Upper lobe of right lung (tissue), 1 donor: ENCODE results near the gene RPL7A. TPM values are rescaled to one million over a fixed set of nuclear protein-coding genes. Genes with fewer than 3 reads are reported as not detected.
"Not testable (repeated sequence)": the region's sequence is repeated elsewhere in the genome, so short reads cannot be mapped to it uniquely, and the experiment has no call there.

Experiments used
- ATAC-seq: fragments of 200-7000 bp; cut with Tn5 transposase; one replicate; pipeline ENCODE4 v1.9.1; 2020; ENCODE audit warnings: mild to moderate bottlenecking, moderate library complexity
- DNase-seq: peaks from one replicate; pipeline ENCODE4 v3.0.0-alpha.2; 2020
- H3K27ac ChIP-seq: fragments of 200-600 bp; one replicate; pipeline ENCODE4 v1.8.0; 2022
- H3K27me3 ChIP-seq: fragments of 200-600 bp; one replicate; pipeline ENCODE4 v1.8.0; 2022; ENCODE audit warnings: mild to moderate bottlenecking
- H3K36me3 ChIP-seq: fragments of 200-600 bp; one replicate; pipeline ENCODE4 v1.8.0; 2022
- H3K4me1 ChIP-seq: fragments of 200-600 bp; one replicate; pipeline ENCODE4 v1.8.0; 2022
- H3K4me3 ChIP-seq: fragments of 200-600 bp; one replicate; pipeline ENCODE4 v1.8.0; 2022; ENCODE audit warnings: mild to moderate bottlenecking
- H3K9me3 ChIP-seq: fragments of 200-600 bp; one replicate; pipeline ENCODE4 v1.8.0; 2022
- CTCF ChIP-seq: fragments of 200-600 bp; IDR thresholded peaks from one replicate; pipeline ENCODE4 v1.8.0; 2022; ENCODE audit warnings: antibody characterized with exemption
- intact Hi-C: fragments of 100-400 bp; cut with DNase I; formaldehyde crosslinking; loops from one replicate; pipeline ENCODE4 v1.11.0; 2022
- long read RNA-seq: library from polyadenylated mRNA; unstranded; transcript quantifications from one replicate; pipeline ENCODE4 v2.0.0, GENCODE V29; 2021
- total RNA-seq: library from RNA; stranded (reverse); fragmentation: NEBNext Ultra II Directional; extraction: Animal tissue kit (Norgen Biotek cat#: 25700); gene quantifications from one replicate; pipeline ENCODE4 v1.2.1, GENCODE V29; 2021
- donor health status: DM: no; HTN: yes; CAD: no; lungs with severe emphysema.

Gene RPL7A
- 1,380 TPM for total RNA-seq
- long read RNA-seq, transcript RPL7A-202 (8 exons, 891 nt), result major isoform, 191 of 248 reads
- long read RNA-seq, partial matches to known transcripts, result 53 of 248 reads
- long read RNA-seq, other reads (novel, unspliced or antisense), result 4 of 248 reads

- ATAC-seq, result peak; percentile 91
- peaks cover 24% of the 10 kb centered on the region for H3K4me1 ChIP-seq
These were observed at the start of gene RPL7A, which contains the start of gene MED22 for GRCh38 chr9:133347985-133348717. RPL7A (plus strand) TSS chr9:133348218; CDS start chr9:133348244, 26 bp downstream. MED22 (minus strand) TSS chr9:133348131; CDS start chr9:133346662, 1,469 bp downstream.

GRCh38 chr9:133299996-133300395 lies 48.0 kb upstream of the RPL7A start:
- DNase-seq, H3K4me3 ChIP-seq, intact Hi-C loops, H3K4me1 ChIP-seq, H3K27ac ChIP-seq, H3K36me3 ChIP-seq, H3K27me3 ChIP-seq, H3K9me3 ChIP-seq, ATAC-seq: not testable (repeated sequence)

More at GRCh38 chr9:133347985-133348717, at the start of gene RPL7A, which contains the start of gene MED22:
- H3K9me3 ChIP-seq, result no peaks in the 10 kb centered on the region
- H3K36me3 ChIP-seq, result peaks cover 69% of the 10 kb centered on the region
- H3K4me3 ChIP-seq, result peak within 1 kb of the TSS; percentile 94
- peak; percentile 93 for DNase-seq
- TF ChIP-seq CTCF, result no peak
- H3K27ac ChIP-seq, result peak within 1 kb of the TSS; percentile 94
- H3K27me3 ChIP-seq, result no peaks in the 10 kb centered on the region
- intact Hi-C loops, result no loop called here

GRCh38 chr9:133301253-133302230 lies 46.5 kb upstream of the RPL7A start:
- Histone ChIP-seq H3K4me3 (no peak overlapping the region), H3K36me3 (no peaks in the 10 kb centered on the region), H3K9me3 (no peaks in the 10 kb centered on the region), H3K27ac (no peak overlapping the region), H3K4me1 (no peaks in the 10 kb centered on the region), H3K27me3 (no peaks in the 10 kb centered on the region)
- DNase-seq (no peak), ATAC-seq (no peak)
- intact Hi-C loops, result no loop called here
- TF ChIP-seq CTCF, result no peak

GRCh38 chr9:133303266-133304157 lies 44.5 kb upstream of the RPL7A start:
- Histone ChIP-seq H3K36me3 (no peaks in the 10 kb centered on the region), H3K4me1 (no peaks in the 10 kb centered on the region), H3K4me3 (no peak overlapping the region), H3K9me3 (no peaks in the 10 kb centered on the region), H3K27me3 (no peaks in the 10 kb centered on the region), H3K27ac (no peak overlapping the region)
- ATAC-seq (no peak), DNase-seq (no peak)
- intact Hi-C loops, result no loop called here
- TF ChIP-seq CTCF, result no peak

- H3K4me3 ChIP-seq, result no peak overlapping the region
- no peaks in the 10 kb centered on the region for H3K9me3 ChIP-seq
- ATAC-seq, result no peak
- DNase-seq, result no peak
- no peaks in the 10 kb centered on the region for H3K27me3 ChIP-seq
- H3K4me1 ChIP-seq, result no peaks in the 10 kb centered on the region
- intact Hi-C loops, result no loop called here
- no peak overlapping the region for H3K27ac ChIP-seq
- H3K36me3 ChIP-seq, result no peaks in the 10 kb centered on the region
- no peak for TF ChIP-seq CTCF
These were observed 43.9 kb upstream of the RPL7A start for GRCh38 chr9:133304158-133304470.
